LNCaP clone FGC (cell line): ENCODE measurements around the gene RAB2B.

Experiments
- DNase-seq: peaks from one replicate; pipeline ENCODE4 v3.0.0-alpha.2; 2011; ENCODE audit warnings: low read depth
- H3K4me3 ChIP-seq: 2 replicates; pipeline ENCODE4 v1.5.1; 2011; ENCODE audit warnings: mild to moderate bottlenecking, low read depth, low read length, control low read depth
- TF ChIP-seq, protein P1 (sequence below): IDR thresholded peaks from 2 replicates; pipeline ENCODE4 v1.5.1; 2012; ENCODE audit warnings: mild to moderate bottlenecking; ENCODE audit not compliant: control insufficient read depth, insufficient read depth; ENCODE audit errors: extremely low read depth

RAB2B gene

GRCh38 chr14:21428930-21429329 is 47.8 kb downstream of the RAB2B start:
- DNase-seq, result no peak
- TF ChIP-seq, protein P1, sequence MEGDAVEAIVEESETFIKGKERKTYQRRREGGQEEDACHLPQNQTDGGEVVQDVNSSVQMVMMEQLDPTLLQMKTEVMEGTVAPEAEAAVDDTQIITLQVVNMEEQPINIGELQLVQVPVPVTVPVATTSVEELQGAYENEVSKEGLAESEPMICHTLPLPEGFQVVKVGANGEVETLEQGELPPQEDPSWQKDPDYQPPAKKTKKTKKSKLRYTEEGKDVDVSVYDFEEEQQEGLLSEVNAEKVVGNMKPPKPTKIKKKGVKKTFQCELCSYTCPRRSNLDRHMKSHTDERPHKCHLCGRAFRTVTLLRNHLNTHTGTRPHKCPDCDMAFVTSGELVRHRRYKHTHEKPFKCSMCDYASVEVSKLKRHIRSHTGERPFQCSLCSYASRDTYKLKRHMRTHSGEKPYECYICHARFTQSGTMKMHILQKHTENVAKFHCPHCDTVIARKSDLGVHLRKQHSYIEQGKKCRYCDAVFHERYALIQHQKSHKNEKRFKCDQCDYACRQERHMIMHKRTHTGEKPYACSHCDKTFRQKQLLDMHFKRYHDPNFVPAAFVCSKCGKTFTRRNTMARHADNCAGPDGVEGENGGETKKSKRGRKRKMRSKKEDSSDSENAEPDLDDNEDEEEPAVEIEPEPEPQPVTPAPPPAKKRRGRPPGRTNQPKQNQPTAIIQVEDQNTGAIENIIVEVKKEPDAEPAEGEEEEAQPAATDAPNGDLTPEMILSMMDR, result no peak

DNA sequence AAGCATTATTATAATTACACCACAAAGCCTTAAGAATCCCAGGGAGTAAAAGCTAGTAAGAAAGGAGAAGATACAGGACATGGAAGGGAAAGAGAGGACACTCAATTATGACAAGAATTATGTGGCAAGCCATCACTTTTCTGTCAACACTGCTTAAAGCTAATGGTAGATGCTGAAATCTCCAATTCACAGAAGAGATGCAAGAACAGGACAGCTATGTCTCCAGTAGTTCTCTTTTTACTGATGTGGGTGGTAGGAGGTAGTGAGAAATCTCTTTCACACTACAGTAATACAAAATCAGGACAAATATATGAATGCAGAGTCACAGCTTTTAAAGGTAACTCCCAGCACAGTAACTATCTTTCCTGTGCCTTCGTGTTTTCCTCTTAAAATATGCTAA is 50.1 kb downstream of the RAB2B start:
- TF ChIP-seq, protein P1, result no peak
- no peak for DNase-seq
- no peak overlapping the region for H3K4me3 ChIP-seq

More at GRCh38 chr14:21428930-21429329, 47.8 kb downstream of the RAB2B start:
- no peak overlapping the region for H3K4me3 ChIP-seq

GRCh38 chr14:21419528-21419927 is 57.2 kb downstream of the RAB2B start:
- no peak overlapping the region for H3K4me3 ChIP-seq
- DNase-seq, result no peak
- TF ChIP-seq, protein P1, result no peak

DNA sequence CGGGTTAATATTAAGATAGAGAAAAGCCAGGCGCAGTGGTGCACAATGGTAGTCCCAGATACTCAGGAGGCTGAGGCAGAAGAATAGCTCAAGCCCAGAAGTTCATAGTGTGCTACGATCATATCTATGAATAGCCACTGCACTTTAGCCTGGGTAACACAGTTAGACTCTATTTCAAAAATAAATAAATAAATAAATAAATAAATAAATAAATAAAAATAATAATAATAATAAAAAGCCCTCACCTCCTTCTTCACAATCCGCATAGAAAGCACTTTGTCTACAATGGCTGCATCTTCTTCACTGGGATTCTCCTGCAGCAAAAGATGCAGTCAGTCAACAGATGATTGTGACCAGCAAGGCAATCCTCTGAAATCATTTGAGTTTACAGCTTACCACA is 61.4 kb downstream of the RAB2B start:
- no peak overlapping the region for H3K4me3 ChIP-seq
- TF ChIP-seq, protein P1, result no peak
- DNase-seq, result no peak

GRCh38 chr14:21414137-21414631 is 62.6 kb downstream of the RAB2B start:
- TF ChIP-seq, protein P1, result no peak
- no peak for DNase-seq
- no peak overlapping the region for H3K4me3 ChIP-seq
